Nephron (organoid): ENCODE results near the gene SLC2A3.
A peak's percentile ranks its signal among the peaks of the same experiment; 100 is the strongest.
"Not testable (repeated sequence)": the region's sequence is repeated elsewhere in the genome, so short reads cannot be mapped to it uniquely, and the experiment has no call there.

Experiments
- H3K27ac Mint-ChIP-seq, 3 experiments: 2 replicates each; pipeline ENCODE4 v1.8.0; 2020; ENCODE audit warnings: mixed read lengths in 3 of 3, mild to moderate bottlenecking in 2 of 3, moderate library complexity in 1 of 3
- H3K27me3 Mint-ChIP-seq: 2 replicates; pipeline ENCODE4 v1.8.0; 2021; ENCODE audit warnings: low read depth, mild to moderate bottlenecking, moderate library complexity, mixed read lengths
- H3K36me3 Mint-ChIP-seq: 2 replicates; pipeline ENCODE4 v1.8.0; 2020; ENCODE audit warnings: low read depth, mixed read lengths
- H3K4me1 Mint-ChIP-seq: 2 replicates; pipeline ENCODE4 v1.8.0; 2020; ENCODE audit warnings: mixed read lengths
- H3K4me3 Mint-ChIP-seq, 3 experiments: 2 replicates each; pipeline ENCODE4 v1.8.0; 2020; ENCODE audit warnings: mild to moderate bottlenecking in 3 of 3, mixed read lengths in 3 of 3, moderate library complexity in 2 of 3
- H3K9me3 Mint-ChIP-seq: 2 replicates; pipeline ENCODE4 v1.8.0; 2020; ENCODE audit warnings: mixed read lengths
- TF ChIP-seq, protein P1 (sequence below), 3 experiments: fragments of 200-600 bp; sonication (generic); IDR thresholded peaks; one replicate each; pipeline ENCODE4 v1.5.0; 2021; ENCODE audit warnings: antibody characterized with exemption in 3 of 3; ENCODE audit not compliant: unreplicated experiment in 3 of 3

SLC2A3 gene

DNA sequence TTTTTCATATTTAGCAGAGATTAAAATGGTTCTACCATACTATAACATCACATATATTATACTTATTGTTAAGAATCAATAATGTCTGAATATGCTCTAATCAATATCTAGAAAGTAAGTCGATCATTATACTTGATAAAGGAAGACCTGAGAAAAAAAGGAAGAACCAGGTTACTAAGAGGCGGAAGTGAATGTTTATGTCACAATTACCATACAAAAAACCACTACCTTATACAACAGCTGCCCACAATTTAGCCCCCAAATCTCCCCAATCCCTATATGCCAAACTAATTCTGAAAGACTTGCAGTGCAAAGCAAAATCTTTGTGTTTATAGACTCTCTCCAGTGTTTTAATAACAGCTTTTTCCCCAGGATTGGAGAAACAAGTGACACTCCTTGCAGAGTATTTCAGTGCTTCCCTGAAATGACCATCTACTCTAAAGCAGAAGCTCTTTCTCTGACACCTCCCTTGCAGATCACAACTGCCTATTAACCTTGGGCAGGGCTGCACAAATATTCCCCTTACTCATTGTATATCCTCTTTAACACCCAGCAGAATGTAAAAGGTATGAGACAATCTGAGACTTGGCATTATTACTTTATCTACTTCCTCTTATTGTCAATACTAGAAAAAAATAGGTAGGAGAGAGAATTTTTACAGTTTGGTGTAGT, 12.7 kb upstream of the SLC2A3 start:
- H3K36me3 Mint-ChIP-seq, result no peaks in the 10 kb centered on the region
- H3K4me3 Mint-ChIP-seq, result no peak overlapping the region
- H3K4me1 Mint-ChIP-seq, result no peaks in the 10 kb centered on the region
- H3K27ac Mint-ChIP-seq, result no peak overlapping the region
- H3K9me3 Mint-ChIP-seq, result no peaks in the 10 kb centered on the region
- no peaks in the 10 kb centered on the region for H3K27me3 Mint-ChIP-seq
- TF ChIP-seq, protein P1, sequence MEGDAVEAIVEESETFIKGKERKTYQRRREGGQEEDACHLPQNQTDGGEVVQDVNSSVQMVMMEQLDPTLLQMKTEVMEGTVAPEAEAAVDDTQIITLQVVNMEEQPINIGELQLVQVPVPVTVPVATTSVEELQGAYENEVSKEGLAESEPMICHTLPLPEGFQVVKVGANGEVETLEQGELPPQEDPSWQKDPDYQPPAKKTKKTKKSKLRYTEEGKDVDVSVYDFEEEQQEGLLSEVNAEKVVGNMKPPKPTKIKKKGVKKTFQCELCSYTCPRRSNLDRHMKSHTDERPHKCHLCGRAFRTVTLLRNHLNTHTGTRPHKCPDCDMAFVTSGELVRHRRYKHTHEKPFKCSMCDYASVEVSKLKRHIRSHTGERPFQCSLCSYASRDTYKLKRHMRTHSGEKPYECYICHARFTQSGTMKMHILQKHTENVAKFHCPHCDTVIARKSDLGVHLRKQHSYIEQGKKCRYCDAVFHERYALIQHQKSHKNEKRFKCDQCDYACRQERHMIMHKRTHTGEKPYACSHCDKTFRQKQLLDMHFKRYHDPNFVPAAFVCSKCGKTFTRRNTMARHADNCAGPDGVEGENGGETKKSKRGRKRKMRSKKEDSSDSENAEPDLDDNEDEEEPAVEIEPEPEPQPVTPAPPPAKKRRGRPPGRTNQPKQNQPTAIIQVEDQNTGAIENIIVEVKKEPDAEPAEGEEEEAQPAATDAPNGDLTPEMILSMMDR (IDR thresholded peaks at IDR 0.05; ENCODE audit: unreplicated experiment in 3 of 3), result no peak

DNA sequence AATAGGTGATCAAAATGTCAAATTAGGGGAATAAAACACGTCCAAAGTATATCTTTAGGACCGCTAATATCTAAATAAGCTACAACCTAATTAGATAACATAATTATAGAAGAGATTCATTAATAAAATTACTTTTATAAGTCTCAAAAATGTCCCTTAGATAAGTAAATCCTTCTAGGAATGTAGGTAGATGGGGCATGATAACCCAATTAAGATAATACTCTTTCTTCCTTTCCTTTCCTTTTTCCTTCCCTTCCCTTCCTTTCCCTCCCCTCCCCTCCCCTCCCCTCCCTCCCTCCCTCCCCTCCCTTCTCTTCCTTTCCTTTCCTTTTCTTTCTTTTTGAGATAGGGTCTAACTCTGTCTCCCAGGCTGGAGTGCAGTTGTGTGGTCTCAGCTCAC, 11.0 kb upstream of the SLC2A3 start:
- H3K36me3 Mint-ChIP-seq, result no peaks in the 10 kb centered on the region
- no peaks in the 10 kb centered on the region for H3K27me3 Mint-ChIP-seq
- H3K9me3 Mint-ChIP-seq, result no peaks in the 10 kb centered on the region
- no peak overlapping the region for H3K4me3 Mint-ChIP-seq
- H3K27ac Mint-ChIP-seq, result no peak overlapping the region
- TF ChIP-seq, protein P1 (IDR thresholded peaks at IDR 0.05; ENCODE audit: unreplicated experiment in 3 of 3), result no peak
- no peaks in the 10 kb centered on the region for H3K4me1 Mint-ChIP-seq

DNA sequence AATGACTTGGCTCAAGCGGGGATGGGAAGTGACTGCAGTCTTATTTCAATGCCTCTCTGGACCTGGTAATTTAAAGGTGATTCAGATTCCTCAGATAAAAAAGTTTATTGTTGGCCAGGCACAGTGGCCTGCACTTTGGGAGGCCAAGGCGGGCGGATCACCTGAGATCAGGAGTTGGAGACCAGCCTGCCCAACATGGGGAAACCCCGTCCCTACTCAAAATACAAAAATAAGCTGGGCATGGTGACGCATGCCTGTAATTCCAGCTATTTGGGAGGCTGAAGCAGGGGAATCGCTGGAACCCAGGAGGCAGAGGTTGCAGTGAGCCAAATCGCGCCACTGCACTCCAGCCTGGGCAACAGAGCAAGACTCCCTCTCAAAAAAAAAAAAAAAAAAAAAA, 8.8 kb upstream of the SLC2A3 start:
- not testable (repeated sequence) for H3K36me3 Mint-ChIP-seq, H3K9me3 Mint-ChIP-seq, H3K4me1 Mint-ChIP-seq, H3K4me3 Mint-ChIP-seq, H3K27me3 Mint-ChIP-seq, H3K27ac Mint-ChIP-seq

DNA sequence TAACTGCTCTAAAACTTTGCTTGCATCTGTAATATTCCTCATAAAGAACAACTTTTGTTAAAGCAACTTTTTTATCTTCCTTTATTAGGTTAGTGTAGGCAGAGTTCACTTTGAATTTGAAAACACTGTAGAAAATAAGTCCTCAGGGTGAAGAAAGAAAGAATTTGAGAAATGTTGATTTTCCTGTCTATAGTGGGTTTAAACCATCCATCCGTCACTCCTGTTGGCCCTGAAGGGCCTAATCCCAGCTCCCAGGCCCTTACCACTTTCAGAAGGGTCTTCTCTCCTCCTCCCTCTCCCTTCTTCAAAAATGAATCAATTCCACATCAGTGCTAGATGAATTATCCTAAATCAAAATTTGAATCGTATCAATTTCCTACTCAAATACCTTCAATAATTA, 4.9 kb upstream of the SLC2A3 start:
- H3K4me1 Mint-ChIP-seq, result peaks cover 8% of the 10 kb centered on the region
- H3K27ac Mint-ChIP-seq, result peak overlapping the region in 2 of 3 experiments; percentile 26 to 52
- no peak overlapping the region for H3K4me3 Mint-ChIP-seq
- no peaks in the 10 kb centered on the region for H3K9me3 Mint-ChIP-seq
- no peaks in the 10 kb centered on the region for H3K36me3 Mint-ChIP-seq
- H3K27me3 Mint-ChIP-seq, result no peaks in the 10 kb centered on the region
- TF ChIP-seq, protein P1 (IDR thresholded peaks at IDR 0.05; ENCODE audit: unreplicated experiment in 3 of 3), result no peak

DNA sequence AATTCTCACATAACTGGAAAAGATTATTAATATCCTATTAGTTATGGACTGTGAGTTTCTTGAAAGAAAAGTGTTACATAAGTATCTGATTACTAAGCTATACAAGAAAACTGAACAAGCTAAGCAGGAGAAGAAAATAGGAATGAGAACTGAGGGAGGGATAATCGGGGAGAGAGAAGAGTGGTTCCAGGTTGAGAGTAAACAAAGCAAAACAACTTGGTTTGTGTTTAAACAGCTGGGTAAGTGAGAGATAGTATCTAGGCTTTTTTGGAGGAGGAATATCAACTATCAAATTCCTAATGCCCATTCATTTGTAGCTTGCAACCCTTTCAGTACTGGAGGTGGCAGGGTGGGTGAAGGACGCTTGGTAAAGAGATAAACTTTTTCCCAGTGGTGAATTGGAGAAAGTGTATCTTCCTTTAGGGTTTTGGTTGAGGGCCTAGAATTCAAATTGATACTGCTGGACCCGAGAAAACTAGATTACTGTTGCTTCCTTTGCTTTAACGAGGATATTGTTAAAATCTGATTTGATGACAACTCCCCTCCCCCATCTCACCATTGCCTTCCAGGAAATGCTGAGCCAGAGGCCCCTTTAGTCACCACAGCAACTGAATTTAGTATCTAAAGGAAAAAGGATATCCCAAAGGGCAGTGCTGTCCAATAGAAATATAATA, 2.0 kb upstream of the SLC2A3 start:
- H3K36me3 Mint-ChIP-seq, result no peaks in the 10 kb centered on the region

DNA sequence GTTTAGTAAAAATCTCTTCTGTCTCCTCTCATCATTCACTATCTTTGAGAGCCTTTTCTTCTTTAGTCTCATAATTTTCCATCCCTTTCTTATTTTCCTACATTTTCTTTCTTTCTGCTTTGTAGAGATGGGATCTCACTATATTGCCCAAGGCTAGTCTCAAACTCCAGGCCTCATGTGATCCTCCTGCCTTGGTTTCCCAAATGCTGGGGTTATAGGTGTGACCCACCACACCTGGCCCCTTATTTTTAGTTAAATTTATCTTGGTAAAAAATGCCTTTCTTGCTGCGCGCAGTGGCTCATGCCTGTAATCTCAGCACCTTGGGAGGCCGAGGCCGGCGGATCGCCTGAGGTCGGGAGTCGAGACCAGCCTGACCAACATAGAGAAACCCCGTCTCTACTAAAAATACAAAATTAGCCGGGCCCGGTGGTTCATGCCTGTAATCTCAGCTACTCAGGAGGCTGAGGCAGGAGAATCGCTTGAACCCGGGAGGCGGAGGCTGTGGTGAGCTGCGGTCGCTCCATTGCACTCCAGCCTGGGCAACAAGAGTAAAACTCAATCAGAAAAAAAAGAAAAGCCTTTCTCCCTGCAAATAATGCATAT, 996 bp downstream of the SLC2A3 start:
- TF ChIP-seq, protein P1 (IDR thresholded peaks at IDR 0.05; ENCODE audit: unreplicated experiment in 3 of 3), result no peak
- Mint-ChIP-seq H3K27ac (no peak overlapping the region), H3K4me1 (peaks cover 8% of the 10 kb centered on the region), H3K4me3 (no peak overlapping the region), H3K36me3 (peaks cover 14% of the 10 kb centered on the region), H3K27me3 (no peaks in the 10 kb centered on the region), H3K9me3 (no peaks in the 10 kb centered on the region)

More for the DNA sequence above, 2.0 kb upstream of the SLC2A3 start:
- H3K27me3 Mint-ChIP-seq, result no peaks in the 10 kb centered on the region
- peak overlapping the region; percentile 73 to 92 (median 76) for H3K27ac Mint-ChIP-seq
- H3K9me3 Mint-ChIP-seq, result no peaks in the 10 kb centered on the region
- TF ChIP-seq, protein P1 (IDR thresholded peaks at IDR 0.05; ENCODE audit: unreplicated experiment in 3 of 3), result peak in 2 of 3 experiments; percentile 18 to 21
- H3K4me1 Mint-ChIP-seq, result peaks cover 8% of the 10 kb centered on the region
- H3K4me3 Mint-ChIP-seq, result peak overlapping the region; percentile 0 to 39 (median 1)
